HL-60/S4 treated with phorbol 12-myristate 13-acetate at 8.2 ng/mL for 4 days and 3 days (cell line): ENCODE results near the gene FAM149A.

Experiments used
- in situ Hi-C: fragments of 300-500 bp; cut with MboI; formaldehyde crosslinking; loops from 2 replicates; pipeline ENCODE4 v1.15.0; 2022; ENCODE audit warnings: low sequenced_read_pairs

Gene FAM149A

GRCh38 chr4:186151499-186151898, 47.0 kb downstream of the FAM149A start:
- in situ Hi-C loops: no loop called here

DNA sequence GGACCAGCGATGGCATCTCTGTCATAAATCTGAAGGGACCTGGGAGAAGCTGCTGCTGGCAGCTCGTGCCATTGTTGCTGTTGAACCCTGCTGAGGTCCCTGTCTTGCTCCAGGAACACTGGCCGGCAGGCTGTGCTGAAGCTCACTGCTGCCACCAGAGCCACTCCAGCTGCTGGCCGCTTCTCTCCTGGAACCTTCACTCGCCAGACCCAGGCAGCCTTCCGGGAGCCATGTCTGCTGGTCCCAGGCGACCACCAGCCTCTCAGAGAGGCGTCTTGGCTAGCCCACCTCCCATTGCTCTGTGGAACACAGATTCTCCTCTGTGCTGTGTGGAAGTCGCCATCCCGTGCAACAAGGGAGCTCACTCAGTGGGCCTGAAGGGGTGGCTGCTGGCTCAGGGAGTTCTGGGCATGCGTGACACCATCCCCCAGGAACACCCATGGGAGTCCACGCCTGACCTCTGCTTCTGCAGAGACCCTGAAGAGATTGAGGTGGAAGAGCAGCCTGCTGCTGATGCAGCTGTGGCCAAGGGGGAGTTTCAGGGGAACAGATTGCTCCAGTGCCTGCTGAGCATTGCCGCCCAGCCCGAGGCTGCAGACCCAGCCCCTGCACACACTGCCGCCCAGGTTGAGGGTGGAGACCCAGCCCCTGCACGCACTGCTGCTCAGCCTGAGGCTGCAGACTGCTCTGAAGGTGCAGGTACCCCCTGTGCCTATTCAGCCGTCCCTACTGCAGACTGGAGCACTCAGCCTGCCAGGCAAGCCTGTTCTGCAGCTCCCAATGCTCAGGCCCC, 53.7 kb downstream of the FAM149A start:
- in situ Hi-C loops: no loop called here

- in situ Hi-C loops: no loop called here
Observed at GRCh38 chr4:186158966-186159365, 54.5 kb downstream of the FAM149A start.

DNA sequence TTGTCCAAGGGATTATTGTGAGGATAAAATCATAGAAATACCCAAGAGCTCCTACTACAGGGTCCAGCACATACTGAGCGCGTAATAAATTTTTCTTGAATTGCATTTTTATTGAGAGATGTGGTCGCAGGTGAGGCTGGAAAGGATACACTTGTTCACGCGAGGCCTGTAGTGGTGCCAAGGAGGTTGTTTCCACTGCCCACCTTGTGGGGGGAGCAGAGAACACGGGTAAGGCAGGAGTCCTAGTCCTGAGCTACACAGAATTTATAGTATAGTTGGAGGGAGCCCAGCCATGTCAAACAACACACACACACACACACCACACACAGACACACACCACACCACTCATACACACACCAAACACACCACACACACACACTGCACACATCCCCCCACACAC, 55.1 kb downstream of the FAM149A start:
- in situ Hi-C loops: no loop called here

GRCh38 chr4:186161138-186161537, 56.6 kb downstream of the FAM149A start:
- in situ Hi-C loops: no loop called here

DNA sequence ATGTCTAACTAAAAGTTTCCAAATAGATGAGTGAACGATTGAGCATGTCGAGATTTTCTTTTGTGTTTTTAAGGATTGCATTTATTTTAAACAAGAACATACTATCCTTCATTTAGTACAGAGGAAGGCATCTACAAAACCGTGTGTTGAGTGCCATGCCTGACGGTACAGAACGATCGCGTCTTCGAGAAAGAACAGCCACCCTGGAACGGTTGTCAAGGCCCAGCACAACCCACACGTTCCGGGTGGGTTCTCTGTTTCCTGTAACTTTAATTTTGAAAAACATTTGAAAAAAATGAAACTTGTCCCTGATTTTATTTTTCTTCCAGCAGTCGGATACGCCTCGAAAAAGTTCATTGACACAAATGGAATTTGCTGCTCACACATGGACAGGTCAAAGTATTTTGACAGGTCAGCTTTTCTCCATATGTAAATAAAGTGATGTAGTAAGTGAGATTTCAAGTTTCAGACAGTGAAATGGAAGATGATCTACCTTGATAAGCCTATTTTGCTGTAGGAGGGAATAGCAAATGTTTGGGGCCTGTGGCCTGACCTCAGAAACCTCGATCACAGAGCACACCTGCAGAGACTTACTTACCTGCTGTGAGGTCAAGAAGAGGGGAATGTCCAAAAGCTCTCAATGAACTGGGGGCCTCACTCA, 62.5 kb downstream of the FAM149A start:
- in situ Hi-C loops: no loop called here

DNA sequence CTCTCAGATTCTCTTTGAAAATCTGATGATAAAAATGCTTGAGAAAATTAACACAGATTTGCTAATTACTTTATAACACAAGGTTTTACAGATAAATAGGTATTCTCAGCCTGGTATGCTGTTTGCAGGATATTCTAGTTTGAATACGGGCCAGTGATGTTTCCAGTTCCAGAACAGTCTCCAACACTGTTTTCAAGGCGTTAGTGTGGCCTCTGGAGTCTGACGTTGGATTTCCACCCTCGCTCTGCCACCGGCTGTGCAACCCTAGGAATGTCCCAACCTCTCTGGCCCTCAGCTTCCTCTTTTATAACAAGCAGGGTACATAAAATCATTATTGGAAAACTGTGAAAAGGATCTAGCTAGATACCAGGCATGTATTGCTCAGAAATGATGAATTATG, 63.1 kb downstream of the FAM149A start:
- in situ Hi-C loops: no loop called here

GRCh38 chr4:186168750-186169149, 64.2 kb downstream of the FAM149A start:
- in situ Hi-C loops: no loop called here

- in situ Hi-C loops: no loop called here
Observed at GRCh38 chr4:186169333-186169944, 64.9 kb downstream of the FAM149A start.

GRCh38 chr4:186169945-186170802, 65.7 kb downstream of the FAM149A start:
- in situ Hi-C loops: no loop called here

DNA sequence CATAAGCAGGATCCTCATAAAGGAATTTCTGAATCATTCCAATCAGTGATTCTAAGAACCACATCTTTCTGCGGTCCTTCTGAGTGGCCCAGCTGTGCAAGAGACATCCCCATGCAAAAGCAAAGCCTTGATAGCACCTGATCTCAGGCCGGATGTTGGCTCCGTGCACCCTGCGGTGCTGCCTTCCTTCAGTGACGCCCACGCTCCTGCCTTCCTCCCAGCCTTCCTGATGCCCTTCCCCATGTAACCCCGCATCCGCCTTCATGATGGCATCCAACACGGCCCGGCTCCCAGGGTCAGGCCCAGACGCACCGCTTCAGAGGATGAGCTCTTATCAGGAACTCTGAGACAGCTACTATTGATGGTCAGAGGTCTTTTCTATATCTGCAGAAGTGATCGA, 66.5 kb downstream of the FAM149A start:
- in situ Hi-C loops: no loop called here

- in situ Hi-C loops: no loop called here
Observed at GRCh38 chr4:186172546-186172945, 68.0 kb downstream of the FAM149A start.

DNA sequence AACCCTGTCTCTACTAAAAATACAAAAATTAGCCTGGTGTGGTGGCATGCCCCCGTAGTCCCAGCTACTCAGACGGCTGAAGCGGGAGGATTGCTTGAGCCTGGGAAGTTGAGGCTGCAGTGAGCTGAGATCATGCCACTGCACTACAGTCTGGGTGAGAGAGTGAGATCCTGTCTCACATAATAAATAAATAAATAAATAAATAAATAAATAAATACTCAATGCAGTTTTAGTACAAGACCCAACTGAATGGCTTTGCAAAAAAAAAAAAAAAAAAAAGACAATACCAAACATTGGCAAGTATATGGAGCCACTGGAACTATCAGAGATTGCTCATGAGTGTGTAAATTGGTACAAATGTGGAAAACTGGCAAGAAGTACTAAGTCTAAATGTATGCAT, 83.6 kb downstream of the FAM149A start:
- in situ Hi-C loops: no loop called here

- in situ Hi-C loops: no loop called here
Observed at GRCh38 chr4:186189656-186190055, 85.2 kb downstream of the FAM149A start.

DNA sequence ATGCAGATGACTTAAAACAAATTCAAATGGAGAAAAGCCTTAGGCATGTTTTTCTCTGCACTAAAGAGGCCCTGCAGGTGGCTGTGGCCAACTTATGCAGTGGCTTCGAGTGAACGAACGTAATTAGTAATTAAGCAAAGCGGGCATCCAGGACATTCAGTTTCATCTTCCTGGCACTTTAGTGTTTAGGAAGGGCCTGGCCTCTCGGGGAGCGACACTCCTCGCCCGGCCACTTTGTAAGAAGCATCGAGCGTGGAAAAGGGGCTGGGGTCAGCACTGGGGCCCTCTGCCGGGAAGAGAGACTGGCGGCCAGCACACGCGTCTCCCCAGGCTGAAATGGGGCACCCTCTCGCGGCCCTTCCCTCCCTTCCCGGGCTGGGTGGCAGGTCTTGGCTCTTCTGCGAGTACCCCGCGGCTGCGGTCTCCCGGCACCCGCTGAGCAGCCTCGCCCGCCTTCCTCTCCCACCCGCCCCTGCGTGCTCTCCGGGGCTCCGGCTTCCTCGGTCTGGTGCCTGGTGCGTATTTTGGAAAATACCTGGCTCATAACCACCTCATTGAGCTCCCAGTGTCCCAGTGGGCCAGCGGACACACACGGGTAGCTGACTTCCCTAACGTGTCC, 86.2 kb downstream of the FAM149A start:
- in situ Hi-C loops: no loop called here

GRCh38 chr4:186191200-186192065, 86.9 kb downstream of the FAM149A start, which contains the start of gene CYP4V2:
TSS of gene CYP4V2 (plus strand) at chr4:186191567. CDS start at chr4:186191824, 257 bp downstream.
- in situ Hi-C loops: no loop called here

- in situ Hi-C loops: no loop called here
Observed at GRCh38 chr4:186192066-186192612, 87.6 kb downstream of the FAM149A start.

GRCh38 chr4:186193851-186194250, 89.3 kb downstream of the FAM149A start:
- in situ Hi-C loops: no loop called here

GRCh38 chr4:186196063-186196462, 91.6 kb downstream of the FAM149A start:
- in situ Hi-C loops: no loop called here
